Activated CD8-positive, alpha-beta memory T cell treated with anti-CD3 and anti-CD28 coated beads for 48 hours (primary cell): ENCODE measurements around the gene MMRN2.

ENCODE experiments used
- DNase-seq, 3 experiments: peaks; one replicate each; pipeline ENCODE4 v3.0.0-alpha.2; 2020; ENCODE audit warnings: low read depth in 2 of 3, low spot score in 2 of 3

MMRN2 gene

GRCh38 chr10:86888585-86889381 lies 68.6 kb downstream of the MMRN2 start:
- DNase-seq = no peak
